ENCODE results near the gene ARNT2. TPM values are rescaled to one million over a fixed set of nuclear protein-coding genes. Genes with fewer than 3 reads are reported as not detected.
A peak's percentile ranks its signal among the peaks of the same experiment; 100 is the strongest.

Gene ARNT2
- polyA plus RNA-seq, 1 experiment = 44.6 TPM

DNA sequence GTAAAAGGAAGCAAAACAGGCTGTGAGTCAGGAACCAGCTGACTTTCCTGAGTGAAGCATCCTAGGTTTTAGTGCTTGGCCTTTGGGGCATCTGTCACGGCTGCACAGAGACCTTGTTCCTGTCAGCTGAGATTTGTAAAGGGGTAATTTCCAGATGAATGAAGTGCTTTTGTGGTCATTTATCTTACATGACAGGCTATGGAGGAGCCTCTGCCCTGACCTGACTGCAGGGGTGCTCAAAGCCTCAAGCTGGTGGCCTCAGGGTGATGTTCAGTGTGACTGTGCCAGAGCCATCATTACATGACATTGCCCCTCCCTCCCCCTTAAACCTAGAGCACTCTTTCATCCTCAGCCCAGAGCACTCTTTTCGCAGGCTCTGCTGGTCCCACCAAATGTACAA is 132.5 kb downstream of the ARNT2 start:
- no peak overlapping the region for H3K4me3 ChIP-seq (ENCODE audit: low read depth, low read length)
- no peak for DNase-seq (ENCODE audit: low read depth)
- no peaks in the 10 kb centered on the region for H3K27me3 ChIP-seq (ENCODE audit: control insufficient read depth, insufficient read depth, low read length)
- ChIA-PET CTCF (interaction anchor here (0.9 to 1.1 kb wide), 3 partner anchors 12 to 243 kb away, joined by 4 to 5 read pairs (median 5); partner anchors contain the start of gene CEMIP), POLR2A (interaction anchor here (1.3 kb wide), 1 partner anchor 10 kb away, joined by 3 read pairs; no protein-coding TSS in a partner anchor)
- peaks cover 9% of the 10 kb centered on the region; the same call in 1 of the 2 replicates for H3K36me3 ChIP-seq (ENCODE audit: control insufficient read depth, insufficient read depth, low read length)
- TF ChIP-seq, protein P1, sequence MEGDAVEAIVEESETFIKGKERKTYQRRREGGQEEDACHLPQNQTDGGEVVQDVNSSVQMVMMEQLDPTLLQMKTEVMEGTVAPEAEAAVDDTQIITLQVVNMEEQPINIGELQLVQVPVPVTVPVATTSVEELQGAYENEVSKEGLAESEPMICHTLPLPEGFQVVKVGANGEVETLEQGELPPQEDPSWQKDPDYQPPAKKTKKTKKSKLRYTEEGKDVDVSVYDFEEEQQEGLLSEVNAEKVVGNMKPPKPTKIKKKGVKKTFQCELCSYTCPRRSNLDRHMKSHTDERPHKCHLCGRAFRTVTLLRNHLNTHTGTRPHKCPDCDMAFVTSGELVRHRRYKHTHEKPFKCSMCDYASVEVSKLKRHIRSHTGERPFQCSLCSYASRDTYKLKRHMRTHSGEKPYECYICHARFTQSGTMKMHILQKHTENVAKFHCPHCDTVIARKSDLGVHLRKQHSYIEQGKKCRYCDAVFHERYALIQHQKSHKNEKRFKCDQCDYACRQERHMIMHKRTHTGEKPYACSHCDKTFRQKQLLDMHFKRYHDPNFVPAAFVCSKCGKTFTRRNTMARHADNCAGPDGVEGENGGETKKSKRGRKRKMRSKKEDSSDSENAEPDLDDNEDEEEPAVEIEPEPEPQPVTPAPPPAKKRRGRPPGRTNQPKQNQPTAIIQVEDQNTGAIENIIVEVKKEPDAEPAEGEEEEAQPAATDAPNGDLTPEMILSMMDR (IDR thresholded peaks at IDR 0.05; ENCODE audit: insufficient read depth, low read depth, low read length) = no peak

DNA sequence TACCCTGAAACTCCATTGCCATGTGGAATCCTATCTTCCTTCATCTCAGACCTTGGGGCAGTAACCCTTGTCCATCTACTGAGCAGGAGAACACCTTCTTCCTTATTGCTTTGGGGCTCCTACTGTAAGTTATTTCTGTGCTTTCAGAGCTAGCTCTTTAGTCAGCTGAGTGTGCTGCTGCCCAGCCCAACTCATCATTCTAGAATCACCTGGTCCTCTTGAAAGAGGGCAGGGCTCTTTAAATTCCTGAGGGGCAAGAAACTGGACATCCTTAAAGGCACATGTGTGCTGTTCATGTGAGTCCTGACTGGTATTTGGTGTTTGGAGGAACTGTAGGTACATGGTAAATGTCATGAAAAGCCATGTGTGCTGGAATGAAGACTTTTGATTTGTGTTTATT is 140.9 kb downstream of the ARNT2 start:
- TF ChIP-seq, protein P1 (IDR thresholded peaks at IDR 0.05; ENCODE audit: insufficient read depth, low read depth, low read length) = no peak
- no peaks in the 10 kb centered on the region; the same call in 1 of the 2 replicates for H3K36me3 ChIP-seq (ENCODE audit: control insufficient read depth, insufficient read depth, low read length)
- no peak for DNase-seq (ENCODE audit: low read depth)
- ChIA-PET CTCF (interaction anchor here (1.4 kb wide), 1 partner anchor 31 kb away, joined by 3 read pairs; no protein-coding TSS in a partner anchor), POLR2A (no interaction called here)
- no peak overlapping the region for H3K4me3 ChIP-seq (ENCODE audit: low read depth, low read length)
- no peaks in the 10 kb centered on the region for H3K27me3 ChIP-seq (ENCODE audit: control insufficient read depth, insufficient read depth, low read length)

DNA sequence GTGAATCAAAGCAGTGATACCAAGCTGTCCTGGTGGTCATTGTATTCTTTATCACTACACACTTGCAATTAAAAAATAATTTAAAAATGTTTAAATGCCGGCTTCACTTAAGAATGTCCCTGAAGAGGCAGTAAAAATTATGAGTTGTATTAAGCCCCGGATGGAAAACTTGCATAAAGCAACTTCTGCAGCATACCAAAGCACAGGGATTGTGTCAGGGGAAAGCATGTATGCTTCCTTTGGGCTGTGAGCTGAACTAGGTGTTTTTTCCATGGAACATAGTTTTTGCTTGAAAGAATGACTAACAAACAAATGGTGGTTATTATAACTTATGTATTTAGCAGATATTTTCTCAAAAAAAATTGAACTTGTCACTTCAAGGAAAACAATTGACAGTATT is 143.1 kb downstream of the ARNT2 start:
- DNase-seq (ENCODE audit: low read depth) = no peak
- CTCF ChIA-PET = interaction anchor here (4.3 kb wide), 1 partner anchor 230 kb away, joined by 16 read pairs; no protein-coding TSS in a partner anchor
- Histone ChIP-seq H3K36me3 (ENCODE audit: control insufficient read depth, insufficient read depth, low read length) (no peaks in the 10 kb centered on the region; the same call in 1 of the 2 replicates), H3K27me3 (ENCODE audit: control insufficient read depth, insufficient read depth, low read length) (no peaks in the 10 kb centered on the region), H3K4me3 (ENCODE audit: low read depth, low read length) (no peak overlapping the region)
- TF ChIP-seq, protein P1 (IDR thresholded peaks at IDR 0.05; ENCODE audit: insufficient read depth, low read depth, low read length) = no peak
- POLR2A ChIA-PET = interaction anchor here (0.7 kb wide), 1 partner anchor 71 kb away, joined by 3 read pairs; no protein-coding TSS in a partner anchor

DNA sequence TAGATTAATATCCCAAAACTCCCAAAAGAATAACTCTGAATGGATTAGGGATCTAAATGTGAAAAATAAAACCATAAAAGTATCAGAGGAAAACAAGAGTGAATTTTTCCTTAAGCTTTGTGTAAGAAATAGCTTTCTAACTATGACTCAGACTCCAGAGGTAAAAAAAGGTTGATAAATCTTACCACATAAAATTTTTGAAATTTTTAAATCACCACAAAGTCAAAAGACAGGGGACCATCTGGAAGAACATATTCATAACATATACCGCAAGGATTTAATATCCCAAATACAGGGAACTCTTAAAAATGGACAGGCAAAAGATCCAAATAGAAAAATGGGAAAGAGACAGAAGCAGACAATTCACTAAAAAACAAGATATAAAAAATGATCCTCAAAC is 145.0 kb downstream of the ARNT2 start:
- peak; percentile 50 for DNase-seq (ENCODE audit: low read depth)
- peak overlapping the region; percentile 15 for H3K4me3 ChIP-seq (ENCODE audit: low read depth, low read length)
- CTCF ChIA-PET = interaction anchor here (1.0 to 4.3 kb wide), 4 partner anchors 13 to 228 kb away, joined by 3 to 16 read pairs (median 4); no protein-coding TSS in a partner anchor

DNA sequence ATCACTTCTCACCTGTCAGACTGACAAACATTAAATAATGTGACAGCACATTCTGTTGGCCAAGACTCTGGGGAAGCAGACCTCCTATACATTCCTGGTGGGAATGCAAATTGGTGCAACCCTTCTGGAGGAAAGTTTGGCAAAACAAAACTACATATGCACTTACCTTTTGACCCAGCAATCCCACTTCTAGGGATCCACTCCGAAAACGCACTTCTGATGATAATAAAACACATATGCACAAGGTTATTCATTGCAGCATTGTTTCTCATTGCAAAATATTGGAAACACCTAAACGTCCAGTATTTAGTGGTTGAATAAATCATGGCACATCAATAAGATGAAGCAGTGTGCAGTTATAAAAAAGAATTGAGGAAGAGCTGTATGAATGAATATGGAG is 145.5 kb downstream of the ARNT2 start:
- CTCF ChIA-PET = interaction anchor here (0.9 to 4.3 kb wide), 6 partner anchors 13 to 227 kb away, joined by 3 to 16 read pairs (median 5); no protein-coding TSS in a partner anchor
- TF ChIP-seq, protein P1 (IDR thresholded peaks at IDR 0.05; ENCODE audit: insufficient read depth, low read depth, low read length) = no peak
- Histone ChIP-seq H3K4me3 (ENCODE audit: low read depth, low read length) (peak overlapping the region; percentile 15), H3K27me3 (ENCODE audit: control insufficient read depth, insufficient read depth, low read length) (no peaks in the 10 kb centered on the region), H3K36me3 (ENCODE audit: control insufficient read depth, insufficient read depth, low read length) (no peaks in the 10 kb centered on the region)
- POLR2A ChIA-PET = interaction anchor here (0.6 to 2.7 kb wide), 8 partner anchors 15 to 195 kb away, joined by 3 to 19 read pairs (median 4); no protein-coding TSS in a partner anchor
- DNase-seq (ENCODE audit: low read depth) = no peak

More for the DNA sequence above, 145.0 kb downstream of the ARNT2 start:
- Histone ChIP-seq H3K27me3 (ENCODE audit: control insufficient read depth, insufficient read depth, low read length) (no peaks in the 10 kb centered on the region), H3K36me3 (ENCODE audit: control insufficient read depth, insufficient read depth, low read length) (no peaks in the 10 kb centered on the region)
- TF ChIP-seq, protein P1 (IDR thresholded peaks at IDR 0.05; ENCODE audit: insufficient read depth, low read depth, low read length) = no peak
- POLR2A ChIA-PET = interaction anchor here (0.6 to 2.7 kb wide), 8 partner anchors 15 to 196 kb away, joined by 3 to 19 read pairs (median 4); no protein-coding TSS in a partner anchor

Measured in BJ (cell line).